Measurements from ENCODE around the gene GABRB1.

Gene GABRB1

GRCh38 chr4:47410271-47410670 lies 378.9 kb downstream of the GABRB1 start:
- H3K4me3 ChIP-seq (replicated peaks in 1 of 2; ENCODE audit: low read depth in 2 of 2, low read length in 2 of 2) = no peak overlapping the region
- DNase-seq (ENCODE audit: low read depth in 2 of 2) = no peak
- no peak for TF ChIP-seq CTCF (IDR thresholded peaks at IDR 0.05; ENCODE audit: low read depth, low read length)

- DNase-seq (ENCODE audit: low read depth in 2 of 2) = no peak
- TF ChIP-seq CTCF (IDR thresholded peaks at IDR 0.05; ENCODE audit: low read depth, low read length) = no peak
- no peak overlapping the region for H3K4me3 ChIP-seq (replicated peaks in 1 of 2; ENCODE audit: low read depth in 2 of 2, low read length in 2 of 2)
Measured at GRCh38 chr4:47413521-47413920, 382.2 kb downstream of the GABRB1 start.

GRCh38 chr4:47415719-47416118 lies 384.4 kb downstream of the GABRB1 start:
- TF ChIP-seq CTCF (IDR thresholded peaks at IDR 0.05; ENCODE audit: low read depth, low read length) = no peak
- DNase-seq (ENCODE audit: low read depth in 2 of 2) = no peak
- no peak overlapping the region for H3K4me3 ChIP-seq (replicated peaks in 1 of 2; ENCODE audit: low read depth in 2 of 2, low read length in 2 of 2)

- no peak overlapping the region for H3K4me3 ChIP-seq (replicated peaks in 1 of 2; ENCODE audit: low read depth in 2 of 2, low read length in 2 of 2)
- no peak for TF ChIP-seq CTCF (IDR thresholded peaks at IDR 0.05; ENCODE audit: low read depth, low read length)
- DNase-seq (ENCODE audit: low read depth in 2 of 2) = peak in 1 of 2 donors; percentile 1
Measured at GRCh38 chr4:47418147-47418546, 386.8 kb downstream of the GABRB1 start.

- no peak overlapping the region for H3K4me3 ChIP-seq (replicated peaks in 1 of 2; ENCODE audit: low read depth in 2 of 2, low read length in 2 of 2)
- TF ChIP-seq CTCF (IDR thresholded peaks at IDR 0.05; ENCODE audit: low read depth, low read length) = no peak
Measured at GRCh38 chr4:47419296-47419695, 387.9 kb downstream of the GABRB1 start.

GRCh38 chr4:47425628-47426027 lies 394.3 kb downstream of the GABRB1 start:
- TF ChIP-seq CTCF (IDR thresholded peaks at IDR 0.05; ENCODE audit: low read depth, low read length) = no peak
- no peak overlapping the region for H3K4me3 ChIP-seq (replicated peaks in 1 of 2; ENCODE audit: low read depth in 2 of 2, low read length in 2 of 2)
- no peak for DNase-seq (ENCODE audit: low read depth in 2 of 2)

More at GRCh38 chr4:47419296-47419695, 387.9 kb downstream of the GABRB1 start:
- no peak for DNase-seq (ENCODE audit: low read depth in 2 of 2)

GRCh38 chr4:47427935-47428334 lies 396.6 kb downstream of the GABRB1 start:
- DNase-seq (ENCODE audit: low read depth in 2 of 2) = peak in 1 of 2 donors; percentile 20
- no peak overlapping the region for H3K4me3 ChIP-seq (replicated peaks in 1 of 2; ENCODE audit: low read depth in 2 of 2, low read length in 2 of 2)
- no peak for TF ChIP-seq CTCF (IDR thresholded peaks at IDR 0.05; ENCODE audit: low read depth, low read length)
